Activated T-cell treated with anti-CD3 and anti-CD28 coated beads, Interleukin-2, amount 50 U/mL, for 72 hours (primary cell): ENCODE data around the gene SDF2. TPM values are rescaled to one million over a fixed set of nuclear protein-coding genes. Genes with fewer than 3 reads are reported as not detected.

Source experiments
- ATAC-seq, 2 donors: fragments of 150-1000 bp; cut with Tn5 transposase; replicated peaks in 1 of 2; 2 replicates each; pipeline ENCODE4 v1.10.0; 2021; ENCODE audit warnings: moderate library complexity in 2 of 2, mild to moderate bottlenecking in 1 of 2
- DNase-seq, 2 donors: peaks; one replicate each; pipeline ENCODE4 v3.0.0; 2021 to 2022; ENCODE audit warnings: mixed read lengths in 1 of 2
- H3K27ac Mint-ChIP-seq: one replicate; pipeline ENCODE4 v1.8.0; 2022; ENCODE audit warnings: mild to moderate bottlenecking, moderate library complexity, mixed read lengths
- H3K27me3 Mint-ChIP-seq: one replicate; pipeline ENCODE4 v1.8.0; 2022; ENCODE audit warnings: low read depth, mixed read lengths
- H3K36me3 Mint-ChIP-seq, 2 donors: one replicate each; pipeline ENCODE4 v1.8.0; 2022; ENCODE audit warnings: mixed read lengths in 2 of 2, mild to moderate bottlenecking in 1 of 2; ENCODE audit not compliant: insufficient read depth in 2 of 2
- H3K4me1 Mint-ChIP-seq: one replicate; pipeline ENCODE4 v1.8.0; 2022; ENCODE audit warnings: low read depth, mixed read lengths
- H3K4me3 Mint-ChIP-seq, 2 donors: one replicate each; pipeline ENCODE4 v1.8.0; 2022; ENCODE audit warnings: mild to moderate bottlenecking in 2 of 2, mixed read lengths in 2 of 2, moderate library complexity in 2 of 2
- H3K9me3 Mint-ChIP-seq, 2 donors: one replicate each; pipeline ENCODE4 v1.8.0; 2022; ENCODE audit warnings: mixed read lengths in 2 of 2
- total RNA-seq, 2 donors: library from RNA; stranded (reverse); gene quantifications; one replicate each; pipeline ENCODE4 v1.2.3, GENCODE V29; 2022

Gene SDF2
- 10 to 100 TPM; 43.9 to 48.2 TPM for total RNA-seq

- H3K36me3 Mint-ChIP-seq = peaks cover 8 to 19% of the 10 kb centered on the region in 2 donors
- DNase-seq (peak; percentile 96 to 97), ATAC-seq (peak; percentile 90 to 91)
- peaks cover 51% of the 10 kb centered on the region for H3K4me1 Mint-ChIP-seq
- no peaks in the 10 kb centered on the region for H3K9me3 Mint-ChIP-seq
- H3K27me3 Mint-ChIP-seq = no peaks in the 10 kb centered on the region
- H3K27ac Mint-ChIP-seq = peak within 1 kb of the TSS; percentile 99
- peak within 1 kb of the TSS; percentile 92 to 95 for H3K4me3 Mint-ChIP-seq
These were observed at the start of gene SDF2, which contains the start of gene SUPT6H for GRCh38 chr17:28661635-28662526. TSS of gene SDF2 (minus strand) at chr17:28661906. CDS start at chr17:28661876, 30 bp downstream. TSS of gene SUPT6H (plus strand) at chr17:28662205. CDS start at chr17:28673402, 11,197 bp downstream.

- Mint-ChIP-seq H3K9me3 (no peaks in the 10 kb centered on the region), H3K27ac (peak overlapping the region; percentile 91), H3K4me3 (peak overlapping the region; percentile 94 to 96), H3K4me1 (peaks cover 23% of the 10 kb centered on the region), H3K36me3 (peaks cover 2% of the 10 kb centered on the region in 2 donors), H3K27me3 (no peaks in the 10 kb centered on the region)
- peak; percentile 91 for ATAC-seq
- DNase-seq = peak; percentile 93 to 96
These were observed 49.4 kb upstream of the SDF2 start for GRCh38 chr17:28710861-28711722.

- peaks cover 16% of the 10 kb centered on the region for H3K4me1 Mint-ChIP-seq
- H3K36me3 Mint-ChIP-seq = peaks cover 4 to 16% of the 10 kb centered on the region in 2 donors
- ATAC-seq = no peak
- no peak overlapping the region for H3K4me3 Mint-ChIP-seq
- no peaks in the 10 kb centered on the region for H3K27me3 Mint-ChIP-seq
- H3K9me3 Mint-ChIP-seq = no peaks in the 10 kb centered on the region
- DNase-seq = no peak
- no peak overlapping the region for H3K27ac Mint-ChIP-seq
These were observed 45.6 kb upstream of the SDF2 start for GRCh38 chr17:28707339-28707720.

GRCh38 chr17:28706471-28707338 lies 45.0 kb upstream of the SDF2 start:
- peaks cover 10% of the 10 kb centered on the region for H3K4me1 Mint-ChIP-seq
- ATAC-seq = no peak
- peaks cover 4 to 19% of the 10 kb centered on the region in 2 donors for H3K36me3 Mint-ChIP-seq
- H3K27ac Mint-ChIP-seq = no peak overlapping the region
- H3K9me3 Mint-ChIP-seq = no peaks in the 10 kb centered on the region
- no peak overlapping the region for H3K4me3 Mint-ChIP-seq
- H3K27me3 Mint-ChIP-seq = no peaks in the 10 kb centered on the region
- DNase-seq = no peak

- Mint-ChIP-seq H3K27me3 (no peaks in the 10 kb centered on the region), H3K27ac (no peak overlapping the region), H3K36me3 (peaks cover 4 to 21% of the 10 kb centered on the region in 2 donors), H3K4me3 (no peak overlapping the region), H3K4me1 (peaks cover 6% of the 10 kb centered on the region), H3K9me3 (no peaks in the 10 kb centered on the region)
- DNase-seq = no peak
- ATAC-seq = no peak
These were observed 44.1 kb upstream of the SDF2 start for GRCh38 chr17:28705728-28706334.

- Mint-ChIP-seq H3K9me3 (no peaks in the 10 kb centered on the region), H3K4me1 (no peaks in the 10 kb centered on the region), H3K27ac (peak overlapping the region; percentile 55), H3K4me3 (no peak overlapping the region), H3K36me3 (peaks cover 4 to 22% of the 10 kb centered on the region in 2 donors), H3K27me3 (no peaks in the 10 kb centered on the region)
- ATAC-seq (peak in 1 of 2 donors; percentile 7), DNase-seq (no peak)
These were observed 43.5 kb upstream of the SDF2 start for GRCh38 chr17:28705074-28705659.

- no peak for DNase-seq
- H3K36me3 Mint-ChIP-seq = peaks cover 4 to 26% of the 10 kb centered on the region in 2 donors
- no peaks in the 10 kb centered on the region for H3K27me3 Mint-ChIP-seq
- H3K27ac Mint-ChIP-seq = no peak overlapping the region
- ATAC-seq = peak in 1 of 2 donors; percentile 8
- H3K4me1 Mint-ChIP-seq = no peaks in the 10 kb centered on the region
- no peaks in the 10 kb centered on the region for H3K9me3 Mint-ChIP-seq
- H3K4me3 Mint-ChIP-seq = no peak overlapping the region
These were observed 42.6 kb upstream of the SDF2 start for GRCh38 chr17:28704219-28704858.

GRCh38 chr17:28703552-28704218 lies 42.0 kb upstream of the SDF2 start:
- Mint-ChIP-seq H3K36me3 (peaks cover 4 to 26% of the 10 kb centered on the region in 2 donors), H3K4me3 (no peak overlapping the region), H3K27me3 (no peaks in the 10 kb centered on the region), H3K9me3 (no peaks in the 10 kb centered on the region), H3K27ac (no peak overlapping the region), H3K4me1 (no peaks in the 10 kb centered on the region)
- no peak for DNase-seq
- no peak for ATAC-seq

- Mint-ChIP-seq H3K4me3 (no peak overlapping the region), H3K4me1 (no peaks in the 10 kb centered on the region), H3K9me3 (no peaks in the 10 kb centered on the region), H3K36me3 (peaks cover 4 to 30% of the 10 kb centered on the region in 2 donors), H3K27ac (no peak overlapping the region), H3K27me3 (no peaks in the 10 kb centered on the region)
- ATAC-seq = no peak
- DNase-seq = no peak
These were observed 41.0 kb upstream of the SDF2 start for GRCh38 chr17:28702752-28703150.

GRCh38 chr17:28702026-28702751 lies 40.5 kb upstream of the SDF2 start:
- Mint-ChIP-seq H3K27me3 (no peaks in the 10 kb centered on the region), H3K4me1 (no peaks in the 10 kb centered on the region), H3K36me3 (peaks cover 4 to 29% of the 10 kb centered on the region in 2 donors), H3K4me3 (no peak overlapping the region), H3K27ac (no peak overlapping the region), H3K9me3 (no peaks in the 10 kb centered on the region)
- DNase-seq = no peak
- ATAC-seq = no peak
